OCI-LY3 (cell line): Measurements from ENCODE around the gene GGA2.

Source experiments
- EZH2phosphoT487 ChIP-seq: fragments of 200-600 bp; shearing (Covaris generic); IDR thresholded peaks from 2 replicates; pipeline ENCODE4 v1.6.1; 2018; ENCODE audit warnings: antibody characterized with exemption, mixed run types, low read depth
- TF ChIP-seq, protein P1 (sequence below): fragments of 200-600, 300-600 bp; sonication (generic); IDR thresholded peaks from 2 replicates; pipeline ENCODE4 v1.5.1; 2014; ENCODE audit warnings: antibody characterized with exemption, low read length, low read depth

GRCh38 chr16:23552161-23552560, 41.9 kb upstream of the GGA2 start:
- TF ChIP-seq, protein P1, sequence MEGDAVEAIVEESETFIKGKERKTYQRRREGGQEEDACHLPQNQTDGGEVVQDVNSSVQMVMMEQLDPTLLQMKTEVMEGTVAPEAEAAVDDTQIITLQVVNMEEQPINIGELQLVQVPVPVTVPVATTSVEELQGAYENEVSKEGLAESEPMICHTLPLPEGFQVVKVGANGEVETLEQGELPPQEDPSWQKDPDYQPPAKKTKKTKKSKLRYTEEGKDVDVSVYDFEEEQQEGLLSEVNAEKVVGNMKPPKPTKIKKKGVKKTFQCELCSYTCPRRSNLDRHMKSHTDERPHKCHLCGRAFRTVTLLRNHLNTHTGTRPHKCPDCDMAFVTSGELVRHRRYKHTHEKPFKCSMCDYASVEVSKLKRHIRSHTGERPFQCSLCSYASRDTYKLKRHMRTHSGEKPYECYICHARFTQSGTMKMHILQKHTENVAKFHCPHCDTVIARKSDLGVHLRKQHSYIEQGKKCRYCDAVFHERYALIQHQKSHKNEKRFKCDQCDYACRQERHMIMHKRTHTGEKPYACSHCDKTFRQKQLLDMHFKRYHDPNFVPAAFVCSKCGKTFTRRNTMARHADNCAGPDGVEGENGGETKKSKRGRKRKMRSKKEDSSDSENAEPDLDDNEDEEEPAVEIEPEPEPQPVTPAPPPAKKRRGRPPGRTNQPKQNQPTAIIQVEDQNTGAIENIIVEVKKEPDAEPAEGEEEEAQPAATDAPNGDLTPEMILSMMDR: no peak
- TF ChIP-seq EZH2phosphoT487: no peak
